Neural cell (in vitro differentiated cells): ENCODE results near the gene CLC.

Experiments
- POLR2AphosphoS5 ChIP-seq: IDR thresholded peaks from 2 replicates; pipeline ENCODE4 v1.6.1; 2012
- RAD21 ChIP-seq: fragments of 450-650 bp; conservative IDR thresholded peaks from 2 replicates; pipeline ENCODE4 v1.6.1; 2014; ENCODE audit warnings: antibody characterized with exemption, mild to moderate bottlenecking, moderate library complexity
- SMC3 ChIP-seq: fragments of 450-650 bp; conservative IDR thresholded peaks from 2 replicates; pipeline ENCODE4 v1.6.1; 2014; ENCODE audit warnings: antibody characterized with exemption, mild to moderate bottlenecking, moderate library complexity; ENCODE audit not compliant: poor library complexity
- TF ChIP-seq, protein P1 (sequence below): fragments of 450-650 bp; IDR thresholded peaks from 2 replicates; pipeline ENCODE4 v1.5.1; 2014; ENCODE audit warnings: antibody characterized with exemption, mild to moderate bottlenecking, moderate library complexity; ENCODE audit not compliant: poor library complexity, severe bottlenecking

DNA sequence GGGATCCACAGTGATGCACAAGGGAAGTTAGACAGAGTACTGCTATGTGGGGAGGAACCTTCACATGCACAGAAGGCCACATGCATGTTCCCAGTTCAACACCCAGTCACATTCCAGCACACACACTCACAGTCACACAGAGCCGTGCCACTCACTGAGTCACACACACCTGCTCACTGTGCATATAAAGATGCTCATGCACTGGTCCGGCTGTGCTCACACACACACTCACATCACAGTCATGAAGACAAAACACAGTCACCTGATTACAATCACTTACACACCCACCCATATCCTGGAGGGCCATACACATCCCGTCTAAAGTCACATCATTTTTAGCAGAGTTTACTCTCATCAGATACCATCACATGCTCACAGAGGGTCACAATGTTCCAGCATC lies 478 bp downstream of the CLC start:
- TF ChIP-seq, protein P1, sequence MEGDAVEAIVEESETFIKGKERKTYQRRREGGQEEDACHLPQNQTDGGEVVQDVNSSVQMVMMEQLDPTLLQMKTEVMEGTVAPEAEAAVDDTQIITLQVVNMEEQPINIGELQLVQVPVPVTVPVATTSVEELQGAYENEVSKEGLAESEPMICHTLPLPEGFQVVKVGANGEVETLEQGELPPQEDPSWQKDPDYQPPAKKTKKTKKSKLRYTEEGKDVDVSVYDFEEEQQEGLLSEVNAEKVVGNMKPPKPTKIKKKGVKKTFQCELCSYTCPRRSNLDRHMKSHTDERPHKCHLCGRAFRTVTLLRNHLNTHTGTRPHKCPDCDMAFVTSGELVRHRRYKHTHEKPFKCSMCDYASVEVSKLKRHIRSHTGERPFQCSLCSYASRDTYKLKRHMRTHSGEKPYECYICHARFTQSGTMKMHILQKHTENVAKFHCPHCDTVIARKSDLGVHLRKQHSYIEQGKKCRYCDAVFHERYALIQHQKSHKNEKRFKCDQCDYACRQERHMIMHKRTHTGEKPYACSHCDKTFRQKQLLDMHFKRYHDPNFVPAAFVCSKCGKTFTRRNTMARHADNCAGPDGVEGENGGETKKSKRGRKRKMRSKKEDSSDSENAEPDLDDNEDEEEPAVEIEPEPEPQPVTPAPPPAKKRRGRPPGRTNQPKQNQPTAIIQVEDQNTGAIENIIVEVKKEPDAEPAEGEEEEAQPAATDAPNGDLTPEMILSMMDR, result no peak
- TF ChIP-seq RAD21, result no peak
- TF ChIP-seq POLR2AphosphoS5, result no peak
- no peak for TF ChIP-seq SMC3
